Mesodermal cell (in vitro differentiated cells): ENCODE measurements around the gene HERC6. TPM values are rescaled to one million over a fixed set of nuclear protein-coding genes. Genes with fewer than 3 reads are reported as not detected.
"Not testable (repeated sequence)": the region's sequence is repeated elsewhere in the genome, so short reads cannot be mapped to it uniquely, and the experiment has no call there.

Experiments
- H3K27ac ChIP-seq: 2 replicates; pipeline ENCODE4 v1.7.0; 2013; ENCODE audit warnings: mild to moderate bottlenecking, low read depth, low read length, moderate library complexity; ENCODE audit not compliant: severe bottlenecking
- H3K36me3 ChIP-seq: 2 replicates; pipeline ENCODE4 v1.7.1; 2013; ENCODE audit warnings: mild to moderate bottlenecking, low read length, moderate library complexity; ENCODE audit not compliant: control insufficient read depth, insufficient read depth
- H3K4me1 ChIP-seq: one replicate; pipeline ENCODE4 v1.7.1; 2013; ENCODE audit warnings: mild to moderate bottlenecking, low read length; ENCODE audit not compliant: insufficient read depth, control insufficient read depth, poor library complexity, severe bottlenecking
- H3K4me3 ChIP-seq: 2 replicates; pipeline ENCODE4 v1.7.0; 2013; ENCODE audit warnings: low read length, control low read depth, mild to moderate bottlenecking; ENCODE audit not compliant: insufficient read depth, poor library complexity, severe bottlenecking; ENCODE audit errors: extremely low read depth
- H3K9me3 ChIP-seq: 2 replicates; pipeline ENCODE4 v1.7.1; 2013; ENCODE audit warnings: mild to moderate bottlenecking, low read length, moderate library complexity; ENCODE audit not compliant: control insufficient read depth
- WGBS, 2 experiments: methylation state at CpG; one replicate each; pipeline ENCODE4 v1.1.5; 2013; ENCODE audit warnings: missing lambda C conversion rate in 2 of 2; ENCODE audit not compliant: insufficient coverage in 2 of 2; 5-methylcytosine and 5-hydroxymethylcytosine counted together
- polyA plus RNA-seq, 2 experiments: library from polyadenylated mRNA; stranded (reverse); fragments of 50-300 nt; gene quantifications; one replicate each; pipeline ENCODE4 v1.2.3, GENCODE V29; 2013

HERC6 gene
- 1.7 TPM for polyA plus RNA-seq (2013, experiment 1 of 2)
- 0.96 TPM for polyA plus RNA-seq (2013, experiment 2 of 2)

GRCh38 chr4:88378691-88379559 lies at the start of gene HERC6:
TSS of gene HERC6 (plus strand) at chr4:88378852. CDS start at chr4:88378922, 70 bp downstream.
- no peaks in the 10 kb centered on the region for H3K4me1 ChIP-seq
- peak within 1 kb of the TSS; percentile 70 for H3K4me3 ChIP-seq
- H3K36me3 ChIP-seq = no peaks in the 10 kb centered on the region
- no peaks in the 10 kb centered on the region for H3K9me3 ChIP-seq
- WGBS, 2 experiments = 2% methylated on average over 51 to 59 of the region's 62 CpGs
- H3K27ac ChIP-seq = no peak within 1 kb of the TSS

- H3K36me3 ChIP-seq = no peaks in the 10 kb centered on the region
- no peak overlapping the region for H3K4me3 ChIP-seq
- H3K9me3 ChIP-seq = no peaks in the 10 kb centered on the region
- no peak overlapping the region for H3K27ac ChIP-seq
- 78% methylated on average over 1 of the region's 1 CpG; no CpG with 5 or more reads in 1 of the 2 experiments for WGBS, 2 experiments
- no peaks in the 10 kb centered on the region for H3K4me1 ChIP-seq
Observed at GRCh38 chr4:88333741-88334405, 44.8 kb upstream of the HERC6 start.

- Histone ChIP-seq H3K4me3 (no peak overlapping the region), H3K27ac (no peak overlapping the region), H3K4me1 (no peaks in the 10 kb centered on the region), H3K36me3 (no peaks in the 10 kb centered on the region), H3K9me3 (no peaks in the 10 kb centered on the region)
- 60 to 79% methylated on average over 5 to 9 of the region's 11 CpGs for WGBS, 2 experiments
Observed at GRCh38 chr4:88335092-88335665, 43.5 kb upstream of the HERC6 start.

DNA sequence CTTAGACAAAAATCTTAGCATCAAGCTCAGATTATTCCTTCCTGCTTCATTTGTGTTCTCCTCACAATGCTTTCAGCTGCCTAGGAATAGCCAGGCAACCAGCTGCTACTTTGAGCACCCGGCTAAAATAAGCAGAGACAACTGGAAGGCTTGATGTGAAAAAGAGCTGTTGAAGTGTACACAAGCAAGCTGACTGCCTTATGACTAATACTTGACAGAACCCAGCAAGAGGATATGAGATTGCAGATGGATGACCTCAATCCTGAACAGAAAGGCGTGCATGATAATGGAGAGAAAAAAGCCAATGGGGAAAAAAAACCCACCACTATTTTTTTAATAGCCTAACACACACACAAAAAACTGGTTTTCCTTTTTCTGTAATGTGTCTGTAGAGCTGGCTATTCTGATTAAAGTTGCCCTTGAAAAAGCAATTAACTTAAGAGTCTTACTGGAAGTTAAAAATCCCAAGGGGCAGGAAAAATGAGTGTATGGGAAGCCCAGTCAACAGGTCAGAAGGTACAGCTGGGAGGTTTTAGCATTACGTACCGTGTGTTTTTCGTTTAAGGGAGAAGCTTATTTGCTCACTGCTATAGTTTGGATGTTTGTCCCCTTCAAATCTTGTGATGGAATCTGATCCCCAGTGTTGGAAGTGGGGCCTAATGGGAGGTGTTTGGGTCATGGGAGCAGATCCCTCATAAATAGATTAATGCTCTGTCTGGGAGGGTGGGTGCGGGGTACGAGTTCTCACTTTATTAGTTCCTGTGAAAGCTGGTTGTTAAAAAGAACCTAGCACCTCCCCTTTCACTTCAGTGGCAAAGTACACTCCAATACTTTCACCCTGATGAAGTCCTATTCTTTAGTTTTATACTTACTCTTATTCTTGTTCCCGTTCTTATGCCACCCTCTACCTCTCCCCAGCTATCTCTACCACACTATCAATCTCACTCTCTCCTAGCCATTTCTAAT lies 37.1 kb upstream of the HERC6 start:
- Histone ChIP-seq H3K9me3 (no peaks in the 10 kb centered on the region), H3K27ac (peak overlapping the region; percentile 79), H3K4me1 (peaks cover 6% of the 10 kb centered on the region), H3K4me3 (no peak overlapping the region), H3K36me3 (no peaks in the 10 kb centered on the region)
- WGBS, 2 experiments = 83 to 100% methylated on average over 1 to 6 of the region's 8 CpGs

DNA sequence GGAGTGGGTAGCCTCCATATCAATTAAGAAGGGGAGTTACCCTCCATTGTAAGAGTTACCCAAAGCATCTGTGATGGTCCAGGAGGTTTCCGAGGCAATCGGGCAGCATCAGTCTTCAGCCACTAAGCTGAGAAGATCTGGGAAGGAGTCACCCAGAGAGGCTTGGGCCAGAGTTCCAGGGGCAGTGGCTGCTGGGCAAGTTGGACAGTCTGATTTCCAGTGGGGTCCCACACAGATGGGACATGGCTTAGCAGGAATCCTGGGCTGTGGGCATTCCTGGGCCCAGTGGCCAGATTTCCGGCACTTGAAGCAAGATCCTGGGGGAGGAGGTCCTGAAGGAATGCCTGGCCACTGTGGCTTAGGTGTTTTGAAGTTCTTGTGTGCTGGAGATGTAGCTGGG lies 31.8 kb upstream of the HERC6 start:
- not testable (repeated sequence) for H3K27ac ChIP-seq, H3K4me3 ChIP-seq, H3K9me3 ChIP-seq, H3K4me1 ChIP-seq, H3K36me3 ChIP-seq
- WGBS, 2 experiments = 85 to 90% methylated on average over 3 of the region's 3 CpGs

DNA sequence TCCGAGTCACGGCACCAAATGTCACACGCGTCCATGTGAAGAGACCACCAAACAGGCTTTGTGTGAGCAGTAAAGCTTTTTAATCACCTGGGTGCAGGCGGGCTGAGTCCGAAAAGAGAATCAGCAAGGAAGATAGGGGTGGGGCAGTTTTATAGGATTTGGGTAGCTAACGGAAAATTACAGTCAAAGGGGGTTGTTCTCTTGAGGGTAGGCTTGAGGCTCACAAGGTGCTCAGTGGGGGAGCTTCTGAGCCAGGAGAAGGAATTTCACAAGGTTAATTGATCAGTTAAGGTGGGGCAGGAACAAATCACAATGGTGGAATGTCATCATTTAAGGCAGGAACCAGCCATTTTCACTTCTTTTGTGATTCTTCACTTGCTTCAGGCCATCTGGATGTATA lies 29.9 kb upstream of the HERC6 start:
- H3K36me3 ChIP-seq, H3K4me3 ChIP-seq, H3K4me1 ChIP-seq, H3K9me3 ChIP-seq, H3K27ac ChIP-seq: not testable (repeated sequence)
- 89 to 90% methylated on average over 7 of the region's 7 CpGs for WGBS, 2 experiments

DNA sequence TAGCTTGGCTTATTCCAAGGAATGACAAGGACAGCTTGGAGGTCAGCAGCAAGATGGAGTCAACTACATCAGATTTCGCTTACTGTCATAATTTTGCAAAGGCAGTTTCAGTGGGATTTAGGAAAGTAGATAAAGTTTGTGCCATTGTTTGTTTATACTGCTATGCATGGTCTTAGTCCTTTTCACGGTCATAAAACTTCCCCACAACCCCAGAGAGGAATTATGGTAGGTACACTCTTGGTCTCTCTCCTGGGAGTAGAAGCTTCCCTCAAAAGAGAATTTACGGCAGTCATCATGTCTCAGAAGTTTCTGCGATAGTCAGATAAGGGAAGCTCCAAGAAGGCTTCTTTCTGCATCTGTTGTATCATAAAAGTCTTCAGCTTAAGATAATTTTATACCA lies 27.9 kb upstream of the HERC6 start:
- 88 to 94% methylated on average over 1 to 3 of the region's 4 CpGs for WGBS, 2 experiments
- Histone ChIP-seq H3K4me3 (no peak overlapping the region), H3K27ac (no peak overlapping the region), H3K36me3 (no peaks in the 10 kb centered on the region), H3K4me1 (no peaks in the 10 kb centered on the region), H3K9me3 (peaks cover 7% of the 10 kb centered on the region)

DNA sequence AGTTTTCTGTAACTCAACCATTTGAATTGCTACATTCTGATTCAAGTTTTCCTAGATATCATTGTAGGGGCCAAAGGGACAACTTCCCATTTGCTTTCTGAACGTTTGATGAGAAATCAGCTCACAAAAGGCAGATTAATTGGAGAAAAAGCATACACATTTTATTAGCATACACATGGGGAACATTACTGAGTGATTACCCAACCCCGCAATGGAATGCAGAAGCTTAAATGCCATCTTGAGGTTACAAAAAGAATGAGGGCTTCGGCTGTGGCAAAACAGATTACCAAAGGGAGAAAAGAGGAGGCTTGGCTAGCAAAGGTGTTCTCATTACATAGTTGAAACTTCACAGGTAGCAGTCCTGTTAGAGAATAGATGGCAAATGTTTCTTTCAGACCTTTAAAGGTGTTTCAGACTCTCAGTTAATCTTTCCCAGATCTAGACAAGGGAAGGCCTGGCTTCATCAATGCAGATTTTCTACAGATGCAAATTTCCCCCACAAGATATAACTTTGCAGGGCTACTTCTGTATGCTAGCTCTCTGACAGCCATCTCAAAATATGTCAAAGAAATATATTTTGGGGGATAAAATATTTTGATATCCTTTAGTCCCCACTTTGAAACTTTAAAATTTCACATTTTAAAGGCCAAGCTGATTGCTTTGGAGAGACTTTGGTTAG lies 26.5 kb upstream of the HERC6 start:
- no peaks in the 10 kb centered on the region for H3K4me1 ChIP-seq
- whole genome bisulfite sequencing, 2 experiments = 100% methylated on average over 2 of the region's 3 CpGs
- H3K36me3 ChIP-seq = no peaks in the 10 kb centered on the region
- H3K4me3 ChIP-seq = no peak overlapping the region
- no peak overlapping the region for H3K27ac ChIP-seq
- peaks cover 7% of the 10 kb centered on the region for H3K9me3 ChIP-seq

DNA sequence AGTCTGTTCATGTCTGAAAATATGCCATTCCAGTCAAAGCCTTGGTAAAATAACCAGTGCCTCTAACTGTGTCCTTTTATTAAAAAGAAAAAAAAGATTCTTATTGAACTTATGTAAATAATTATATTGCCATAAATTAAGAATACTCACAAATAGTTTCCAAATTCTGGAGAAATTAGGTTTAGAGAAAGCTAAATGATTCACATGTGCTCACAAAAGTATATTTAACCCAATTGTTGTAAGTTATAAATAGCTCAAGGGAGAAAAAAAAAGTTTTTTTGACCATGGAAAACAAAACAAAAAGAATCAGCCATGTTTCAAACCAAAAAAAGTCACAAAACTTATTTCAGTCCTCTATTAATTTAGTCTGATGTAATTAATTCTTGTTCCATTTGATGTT lies 25.3 kb upstream of the HERC6 start:
- no peak overlapping the region for H3K27ac ChIP-seq
- H3K4me3 ChIP-seq = no peak overlapping the region
- H3K4me1 ChIP-seq = no peaks in the 10 kb centered on the region
- peaks cover 7% of the 10 kb centered on the region for H3K9me3 ChIP-seq
- H3K36me3 ChIP-seq = no peaks in the 10 kb centered on the region

DNA sequence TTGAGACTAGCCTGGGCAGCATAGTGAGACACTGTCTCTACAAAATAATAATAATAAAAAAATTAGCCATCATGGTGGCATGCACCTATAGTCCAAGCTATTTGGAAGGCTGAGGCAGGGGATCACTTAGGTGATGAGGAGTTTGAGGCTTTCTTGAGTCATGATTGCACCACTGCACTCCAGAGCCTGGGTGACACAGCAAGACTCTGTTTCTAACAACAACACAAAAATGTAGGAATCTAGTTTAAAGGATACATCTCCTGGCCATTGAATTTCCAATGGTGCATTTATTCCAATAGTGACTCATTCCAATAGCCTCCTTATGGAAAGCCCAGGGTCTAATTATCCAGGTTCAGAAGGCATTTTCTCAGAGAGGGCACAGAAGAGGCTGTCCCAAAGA lies 21.9 kb upstream of the HERC6 start:
- Histone ChIP-seq H3K4me3 (no peak overlapping the region), H3K36me3 (no peaks in the 10 kb centered on the region), H3K9me3 (peaks cover 13% of the 10 kb centered on the region), H3K4me1 (no peaks in the 10 kb centered on the region), H3K27ac (no peak overlapping the region)
